Osteocyte (in vitro differentiated cells): ENCODE results near the gene NIFK. TPM values are rescaled to one million over a fixed set of nuclear protein-coding genes. Genes with fewer than 3 reads are reported as not detected.

Experiments used
- DNase-seq: peaks from one replicate; pipeline ENCODE4 v3.0.0; 2021; ENCODE audit warnings: mixed read lengths; ENCODE audit not compliant: unreplicated experiment; ENCODE audit errors: extremely low spot score
- H3K27ac Mint-ChIP-seq: one replicate; pipeline ENCODE4 v1.8.0; 2021; ENCODE audit warnings: mild to moderate bottlenecking, mixed read lengths; ENCODE audit not compliant: unreplicated experiment
- H3K27me3 Mint-ChIP-seq: one replicate; pipeline ENCODE4 v1.8.0; 2021; ENCODE audit warnings: mixed read lengths; ENCODE audit not compliant: unreplicated experiment
- H3K36me3 Mint-ChIP-seq: one replicate; pipeline ENCODE4 v1.8.0; 2021; ENCODE audit warnings: mixed read lengths; ENCODE audit not compliant: unreplicated experiment
- H3K4me1 Mint-ChIP-seq: one replicate; pipeline ENCODE4 v1.8.0; 2021; ENCODE audit warnings: mixed read lengths; ENCODE audit not compliant: unreplicated experiment
- H3K4me3 Mint-ChIP-seq: one replicate; pipeline ENCODE4 v1.8.0; 2021; ENCODE audit warnings: mild to moderate bottlenecking, moderate library complexity, mixed read lengths; ENCODE audit not compliant: unreplicated experiment
- H3K9me3 Mint-ChIP-seq: one replicate; pipeline ENCODE4 v1.8.0; 2021; ENCODE audit warnings: mixed read lengths; ENCODE audit not compliant: unreplicated experiment
- total RNA-seq: library from RNA; stranded (reverse); gene quantifications from 2 replicates; pipeline ENCODE4 v1.2.1, GENCODE V29; 2021
- TF ChIP-seq, protein P1 (sequence below): fragments of 200-600 bp; sonication (generic); IDR thresholded peaks from 2 replicates; pipeline ENCODE4 v1.5.0; 2021; ENCODE audit warnings: antibody characterized with exemption, mild to moderate bottlenecking, moderate library complexity

NIFK gene
- total RNA-seq, 1 donor from 2014 or later, result 41.0 TPM

GRCh38 chr2:121686902-121687301 lies 49.8 kb downstream of the NIFK start:
- no peak overlapping the region for H3K4me3 Mint-ChIP-seq
- no peak overlapping the region for H3K27ac Mint-ChIP-seq
- peaks cover 2% of the 10 kb centered on the region for H3K27me3 Mint-ChIP-seq
- TF ChIP-seq, protein P1, sequence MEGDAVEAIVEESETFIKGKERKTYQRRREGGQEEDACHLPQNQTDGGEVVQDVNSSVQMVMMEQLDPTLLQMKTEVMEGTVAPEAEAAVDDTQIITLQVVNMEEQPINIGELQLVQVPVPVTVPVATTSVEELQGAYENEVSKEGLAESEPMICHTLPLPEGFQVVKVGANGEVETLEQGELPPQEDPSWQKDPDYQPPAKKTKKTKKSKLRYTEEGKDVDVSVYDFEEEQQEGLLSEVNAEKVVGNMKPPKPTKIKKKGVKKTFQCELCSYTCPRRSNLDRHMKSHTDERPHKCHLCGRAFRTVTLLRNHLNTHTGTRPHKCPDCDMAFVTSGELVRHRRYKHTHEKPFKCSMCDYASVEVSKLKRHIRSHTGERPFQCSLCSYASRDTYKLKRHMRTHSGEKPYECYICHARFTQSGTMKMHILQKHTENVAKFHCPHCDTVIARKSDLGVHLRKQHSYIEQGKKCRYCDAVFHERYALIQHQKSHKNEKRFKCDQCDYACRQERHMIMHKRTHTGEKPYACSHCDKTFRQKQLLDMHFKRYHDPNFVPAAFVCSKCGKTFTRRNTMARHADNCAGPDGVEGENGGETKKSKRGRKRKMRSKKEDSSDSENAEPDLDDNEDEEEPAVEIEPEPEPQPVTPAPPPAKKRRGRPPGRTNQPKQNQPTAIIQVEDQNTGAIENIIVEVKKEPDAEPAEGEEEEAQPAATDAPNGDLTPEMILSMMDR, result no peak
- H3K4me1 Mint-ChIP-seq, result no peaks in the 10 kb centered on the region
- no peaks in the 10 kb centered on the region for H3K36me3 Mint-ChIP-seq
- H3K9me3 Mint-ChIP-seq, result peaks cover 14% of the 10 kb centered on the region
- no peak for DNase-seq

GRCh38 chr2:121686218-121686617 lies 50.5 kb downstream of the NIFK start:
- Mint-ChIP-seq H3K4me1 (no peaks in the 10 kb centered on the region), H3K36me3 (no peaks in the 10 kb centered on the region), H3K9me3 (peaks cover 20% of the 10 kb centered on the region), H3K27ac (no peak overlapping the region), H3K4me3 (no peak overlapping the region), H3K27me3 (peaks cover 6% of the 10 kb centered on the region)
- TF ChIP-seq, protein P1, result no peak
- DNase-seq, result no peak

DNA sequence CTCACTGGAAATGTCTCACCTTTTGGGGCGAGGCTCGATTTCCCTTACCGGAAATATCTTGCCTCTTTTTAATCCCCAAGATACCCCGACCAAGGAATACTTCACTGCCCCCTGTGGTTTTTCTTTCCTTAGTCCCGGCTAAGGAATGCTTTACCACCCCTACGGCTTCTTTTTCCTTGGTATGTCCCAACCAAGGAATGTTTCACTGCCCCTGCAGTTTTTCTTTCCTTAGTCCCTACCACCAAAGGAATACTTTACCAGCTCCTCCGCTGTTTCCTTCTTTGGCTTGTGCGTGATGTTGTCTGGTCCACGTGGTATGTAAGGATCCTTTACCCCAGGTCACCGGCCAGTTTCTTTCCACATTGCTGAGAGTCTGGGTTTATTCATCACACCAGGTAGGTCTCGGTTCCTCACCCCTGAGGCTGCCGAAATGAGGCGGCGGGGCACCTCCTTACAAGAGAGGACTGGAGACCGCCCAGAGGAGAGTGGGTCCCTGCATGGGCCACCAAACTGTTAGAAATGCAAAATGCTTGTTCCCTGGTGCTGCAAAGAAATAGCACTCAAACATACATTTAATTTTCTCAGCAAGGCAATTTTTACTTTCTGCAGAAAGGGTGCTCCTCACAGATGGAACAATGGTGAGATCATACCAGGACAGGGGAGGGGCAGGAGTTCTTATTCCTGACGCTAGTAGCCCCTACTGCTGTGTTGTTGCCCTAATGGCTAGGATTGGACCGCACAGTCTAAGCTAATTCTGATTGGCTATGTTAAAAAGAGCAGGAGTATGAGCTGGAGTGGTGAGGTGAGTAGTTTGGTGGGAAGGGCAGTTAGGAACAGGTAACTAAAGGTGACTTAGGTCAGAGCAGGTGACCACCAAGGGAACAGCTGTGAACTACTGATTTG lies 54.0 kb downstream of the NIFK start:
- no peak for DNase-seq
- H3K27me3 Mint-ChIP-seq, result peaks cover 11% of the 10 kb centered on the region
- no peaks in the 10 kb centered on the region for H3K4me1 Mint-ChIP-seq
- TF ChIP-seq, protein P1, result no peak
- no peak overlapping the region for H3K27ac Mint-ChIP-seq
- no peaks in the 10 kb centered on the region for H3K36me3 Mint-ChIP-seq
- H3K9me3 Mint-ChIP-seq, result peaks cover 34% of the 10 kb centered on the region
- no peak overlapping the region for H3K4me3 Mint-ChIP-seq

- H3K4me1 Mint-ChIP-seq, result no peaks in the 10 kb centered on the region
- peaks cover 53% of the 10 kb centered on the region for H3K9me3 Mint-ChIP-seq
- no peak for DNase-seq
- peaks cover 11% of the 10 kb centered on the region for H3K27me3 Mint-ChIP-seq
- H3K4me3 Mint-ChIP-seq, result no peak overlapping the region
- no peaks in the 10 kb centered on the region for H3K36me3 Mint-ChIP-seq
- H3K27ac Mint-ChIP-seq, result no peak overlapping the region
- TF ChIP-seq, protein P1, result no peak
Observed at GRCh38 chr2:121677855-121678254, 58.8 kb downstream of the NIFK start.

Other genes starting within 250 kb of the NIFK start
- gene RNU4ATAC, start 206.0 kb downstream of the NIFK start, total RNA-seq, result not detected in 2 replicates
- gene CLASP1, start 87.4 kb downstream of the NIFK start, total RNA-seq, result 59.9 and 62.4 TPM in 2 replicates
- gene TSN, start 18.8 kb upstream of the NIFK start, total RNA-seq, result 61.4 and 68.6 TPM in 2 replicates